ENCODE data around the gene CECR2.

Gene CECR2

GRCh38 chr22:17586831-17587440, 217.7 kb downstream of the CECR2 start:
- H3K4me3 ChIP-seq (replicated peaks; ENCODE audit: low read depth, low read length): no peak overlapping the region
- no peak for DNase-seq (ENCODE audit: extremely low read depth, low read depth)
- TF ChIP-seq, protein P1, sequence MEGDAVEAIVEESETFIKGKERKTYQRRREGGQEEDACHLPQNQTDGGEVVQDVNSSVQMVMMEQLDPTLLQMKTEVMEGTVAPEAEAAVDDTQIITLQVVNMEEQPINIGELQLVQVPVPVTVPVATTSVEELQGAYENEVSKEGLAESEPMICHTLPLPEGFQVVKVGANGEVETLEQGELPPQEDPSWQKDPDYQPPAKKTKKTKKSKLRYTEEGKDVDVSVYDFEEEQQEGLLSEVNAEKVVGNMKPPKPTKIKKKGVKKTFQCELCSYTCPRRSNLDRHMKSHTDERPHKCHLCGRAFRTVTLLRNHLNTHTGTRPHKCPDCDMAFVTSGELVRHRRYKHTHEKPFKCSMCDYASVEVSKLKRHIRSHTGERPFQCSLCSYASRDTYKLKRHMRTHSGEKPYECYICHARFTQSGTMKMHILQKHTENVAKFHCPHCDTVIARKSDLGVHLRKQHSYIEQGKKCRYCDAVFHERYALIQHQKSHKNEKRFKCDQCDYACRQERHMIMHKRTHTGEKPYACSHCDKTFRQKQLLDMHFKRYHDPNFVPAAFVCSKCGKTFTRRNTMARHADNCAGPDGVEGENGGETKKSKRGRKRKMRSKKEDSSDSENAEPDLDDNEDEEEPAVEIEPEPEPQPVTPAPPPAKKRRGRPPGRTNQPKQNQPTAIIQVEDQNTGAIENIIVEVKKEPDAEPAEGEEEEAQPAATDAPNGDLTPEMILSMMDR (IDR thresholded peaks at IDR 0.05; ENCODE audit: low read depth, low read length, missing control alignments): no peak

- DNase-seq (ENCODE audit: extremely low read depth, low read depth): no peak
- TF ChIP-seq, protein P1 (IDR thresholded peaks at IDR 0.05; ENCODE audit: low read depth, low read length, missing control alignments): no peak
- H3K4me3 ChIP-seq (replicated peaks; ENCODE audit: low read depth, low read length): no peak overlapping the region
Observed at GRCh38 chr22:17587629-17588028, 218.4 kb downstream of the CECR2 start.

DNA sequence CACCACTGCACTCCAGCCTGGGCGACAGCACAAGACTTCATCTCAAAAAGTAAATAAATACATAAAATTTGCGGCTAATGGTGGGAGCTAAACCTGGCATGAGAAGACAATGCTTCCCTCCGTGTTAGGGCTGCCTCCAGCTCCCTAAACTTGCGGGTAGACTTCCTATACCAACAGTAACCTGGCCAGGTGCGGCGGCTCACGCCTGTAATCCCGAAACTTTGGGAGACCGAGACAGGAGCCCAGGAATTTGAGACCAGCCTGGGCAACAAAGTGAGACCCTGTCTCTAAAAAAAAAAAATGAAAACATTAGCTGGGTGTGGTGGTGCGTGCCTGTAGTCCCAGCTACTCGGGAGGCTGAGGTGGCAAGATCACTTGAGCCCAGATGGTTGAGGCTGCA, 219.3 kb downstream of the CECR2 start:
- no peak for DNase-seq (ENCODE audit: extremely low read depth, low read depth)
- H3K4me3 ChIP-seq (replicated peaks; ENCODE audit: low read depth, low read length): no peak overlapping the region

DNA sequence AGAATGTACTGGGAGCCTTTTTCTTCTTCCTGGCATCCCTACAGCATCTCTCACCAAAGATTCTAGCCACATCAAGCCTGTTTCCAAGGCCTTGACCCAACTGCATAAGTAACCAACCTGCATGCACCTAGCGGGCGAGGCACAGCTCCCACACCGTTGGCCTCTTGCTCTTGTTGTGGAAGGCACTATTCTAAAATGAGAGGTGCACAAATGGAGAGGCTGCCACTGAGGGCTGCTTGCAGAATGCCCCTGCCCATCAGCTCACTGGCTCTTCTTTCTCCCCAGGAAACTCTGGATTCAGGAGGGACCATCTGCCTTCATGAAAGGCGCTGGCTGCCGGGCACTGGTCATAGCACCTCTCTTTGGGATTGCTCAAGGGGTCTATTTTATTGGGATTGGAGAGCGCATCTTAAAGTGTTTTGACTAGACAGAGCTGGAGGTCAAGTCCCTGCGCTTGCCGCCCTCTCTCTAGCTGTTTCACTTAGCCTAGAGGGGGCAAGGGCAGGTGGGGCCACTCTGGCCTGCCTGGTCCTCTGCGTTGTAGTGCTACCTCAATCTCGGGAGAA, 220.6 kb downstream of the CECR2 start:
- no peak overlapping the region for H3K4me3 ChIP-seq (replicated peaks; ENCODE audit: low read depth, low read length)
- TF ChIP-seq, protein P1 (IDR thresholded peaks at IDR 0.05; ENCODE audit: low read depth, low read length, missing control alignments): no peak
- no peak for DNase-seq (ENCODE audit: extremely low read depth, low read depth)

More for the DNA sequence above, 219.3 kb downstream of the CECR2 start:
- TF ChIP-seq, protein P1 (IDR thresholded peaks at IDR 0.05; ENCODE audit: low read depth, low read length, missing control alignments): no peak

GRCh38 chr22:17590586-17590985, 221.3 kb downstream of the CECR2 start:
- TF ChIP-seq, protein P1 (IDR thresholded peaks at IDR 0.05; ENCODE audit: low read depth, low read length, missing control alignments): no peak
- no peak for DNase-seq (ENCODE audit: extremely low read depth, low read depth)
- H3K4me3 ChIP-seq (replicated peaks; ENCODE audit: low read depth, low read length): no peak overlapping the region

GRCh38 chr22:17592201-17592600, 222.9 kb downstream of the CECR2 start:
- H3K4me3 ChIP-seq (replicated peaks; ENCODE audit: low read depth, low read length): no peak overlapping the region
- TF ChIP-seq, protein P1 (IDR thresholded peaks at IDR 0.05; ENCODE audit: low read depth, low read length, missing control alignments): no peak
- DNase-seq (ENCODE audit: extremely low read depth, low read depth): no peak

Data from HFF-Myc (cell line).